HepG2 (cell line): Measurements from ENCODE around the gene MRGPRE.

Experiments used
- IRF2 ChIP-seq: IDR thresholded peaks from 2 replicates; pipeline ENCODE4 v1.6.1; 2018; ENCODE audit warnings: missing genetic modification reagents, missing compliant biosample characterization
- TAF1 ChIP-seq: sonication (generic); formaldehyde crosslinking; IDR thresholded peaks from 2 replicates; pipeline ENCODE4 v1.4.0; 2020; ENCODE audit warnings: missing genetic modification reagents

DNA sequence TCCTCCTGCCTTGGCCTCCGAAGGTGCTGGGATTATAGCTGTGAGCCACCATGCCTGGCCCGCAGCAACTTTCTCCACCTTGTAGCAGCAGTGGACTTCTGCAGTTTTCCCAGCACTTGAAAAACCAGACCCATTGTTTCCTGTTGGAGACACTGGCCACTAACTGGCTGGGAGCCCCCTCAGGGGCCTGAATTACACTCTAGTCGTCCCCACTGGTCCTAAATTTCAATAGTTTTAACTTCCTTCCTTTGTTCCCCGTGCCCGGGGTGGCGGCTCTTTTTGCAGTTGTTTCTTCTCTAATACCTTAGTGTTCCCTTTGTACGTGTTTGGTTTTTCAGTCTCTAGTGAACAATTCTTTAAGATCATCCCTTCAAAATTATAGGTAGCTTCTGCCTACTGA, 2.6 kb upstream of the MRGPRE start:
- TF ChIP-seq TAF1 (CRISPR knock-in tag) = no peak
- no peak for TF ChIP-seq IRF2 (CRISPR knock-in tag)
